Fibroblast of mammary gland (primary cell): ENCODE results near the gene TCAP.

Experiments used
- DNase-seq: peaks from one replicate; pipeline ENCODE4 v3.0.0-alpha.2; 2010; ENCODE audit warnings: low read depth
- H3K4me3 ChIP-seq: 2 replicates; pipeline ENCODE4 v1.5.1; 2011; ENCODE audit warnings: low read depth, mild to moderate bottlenecking, low read length, moderate library complexity; ENCODE audit not compliant: control insufficient read depth
- TF ChIP-seq, protein P1 (sequence below): conservative IDR thresholded peaks from 2 replicates; pipeline ENCODE4 v1.5.1; 2011; ENCODE audit warnings: low read depth, low read length, inconsistent platforms; ENCODE audit not compliant: control insufficient read depth, insufficient read depth

TCAP gene

DNA sequence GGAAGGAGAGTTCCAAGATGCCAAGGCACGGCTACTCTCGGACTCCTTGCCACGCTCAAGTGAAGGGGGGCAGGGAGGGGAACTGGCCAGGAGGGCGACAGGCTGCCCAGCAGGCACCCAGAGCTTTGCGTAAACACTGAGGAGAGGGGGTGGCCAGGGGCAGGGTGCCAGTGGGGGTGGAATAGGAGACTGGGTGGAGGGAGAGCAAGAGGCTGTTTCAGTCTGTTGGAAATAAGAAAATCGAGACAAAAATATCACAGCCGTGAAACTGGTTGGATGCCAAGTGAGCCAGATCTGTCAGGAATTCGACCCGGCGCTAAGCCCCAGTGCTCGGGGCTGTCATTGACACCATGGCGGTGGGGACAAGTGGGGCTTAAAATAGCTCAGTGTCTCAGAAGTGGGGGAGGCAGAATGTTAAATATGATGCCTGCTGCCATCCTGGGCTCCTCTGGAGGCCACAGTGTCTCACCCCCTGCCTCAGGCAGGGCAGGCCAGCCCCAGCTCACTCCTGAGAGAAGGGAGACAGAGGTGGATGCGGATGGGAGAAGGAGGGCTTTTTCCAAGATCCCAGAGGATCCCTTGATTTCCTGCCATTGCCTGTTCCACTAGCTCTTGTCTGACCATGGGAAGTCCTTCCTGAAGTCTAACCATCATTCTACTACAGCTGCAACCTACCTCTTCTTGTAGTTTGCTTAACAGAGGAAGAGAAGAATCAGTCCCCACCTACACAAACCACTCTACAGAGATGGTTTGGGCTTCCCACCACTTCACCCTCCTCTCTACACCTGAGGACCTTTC lies 12.6 kb downstream of the TCAP start:
- DNase-seq = no peak
- TF ChIP-seq, protein P1, sequence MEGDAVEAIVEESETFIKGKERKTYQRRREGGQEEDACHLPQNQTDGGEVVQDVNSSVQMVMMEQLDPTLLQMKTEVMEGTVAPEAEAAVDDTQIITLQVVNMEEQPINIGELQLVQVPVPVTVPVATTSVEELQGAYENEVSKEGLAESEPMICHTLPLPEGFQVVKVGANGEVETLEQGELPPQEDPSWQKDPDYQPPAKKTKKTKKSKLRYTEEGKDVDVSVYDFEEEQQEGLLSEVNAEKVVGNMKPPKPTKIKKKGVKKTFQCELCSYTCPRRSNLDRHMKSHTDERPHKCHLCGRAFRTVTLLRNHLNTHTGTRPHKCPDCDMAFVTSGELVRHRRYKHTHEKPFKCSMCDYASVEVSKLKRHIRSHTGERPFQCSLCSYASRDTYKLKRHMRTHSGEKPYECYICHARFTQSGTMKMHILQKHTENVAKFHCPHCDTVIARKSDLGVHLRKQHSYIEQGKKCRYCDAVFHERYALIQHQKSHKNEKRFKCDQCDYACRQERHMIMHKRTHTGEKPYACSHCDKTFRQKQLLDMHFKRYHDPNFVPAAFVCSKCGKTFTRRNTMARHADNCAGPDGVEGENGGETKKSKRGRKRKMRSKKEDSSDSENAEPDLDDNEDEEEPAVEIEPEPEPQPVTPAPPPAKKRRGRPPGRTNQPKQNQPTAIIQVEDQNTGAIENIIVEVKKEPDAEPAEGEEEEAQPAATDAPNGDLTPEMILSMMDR = no peak
- H3K4me3 ChIP-seq = no peak overlapping the region

- TF ChIP-seq, protein P1 = no peak
- DNase-seq = no peak
- H3K4me3 ChIP-seq = no peak overlapping the region
These were observed 13.4 kb downstream of the TCAP start for GRCh38 chr17:39678340-39679116.

DNA sequence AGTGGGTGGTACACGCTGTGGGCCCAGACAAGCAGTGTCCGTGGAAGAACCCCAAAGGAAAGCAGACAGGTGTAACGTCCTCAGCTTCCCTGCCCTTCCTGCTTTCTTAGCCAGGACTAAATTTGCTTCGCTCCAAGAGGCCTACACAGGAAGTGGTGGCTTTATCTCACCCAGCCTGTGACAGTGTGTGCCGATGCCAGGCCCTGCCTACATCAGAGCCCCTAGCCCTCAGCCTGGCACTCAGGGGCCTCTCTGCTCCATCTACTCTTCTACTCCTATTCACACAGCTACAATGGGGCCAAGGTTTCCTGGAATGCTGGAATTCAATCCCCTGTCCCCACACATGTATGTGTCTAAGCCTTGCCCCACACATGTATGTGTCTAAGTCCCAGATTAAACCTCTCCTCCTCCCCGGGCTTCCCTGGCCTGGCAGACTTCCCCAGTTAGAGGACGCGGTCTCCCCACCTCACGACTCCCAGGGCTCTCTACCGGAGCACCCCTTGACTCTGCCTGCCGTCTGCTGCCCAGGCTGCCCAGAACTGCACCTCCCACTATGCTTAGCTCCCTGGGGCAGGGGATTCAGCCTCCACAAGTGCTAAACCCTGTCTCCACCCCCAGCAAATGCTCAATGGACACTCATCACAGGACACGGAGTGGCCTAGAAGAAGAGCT lies 14.5 kb downstream of the TCAP start:
- no peak for DNase-seq
- TF ChIP-seq, protein P1 = no peak
- no peak overlapping the region for H3K4me3 ChIP-seq

DNA sequence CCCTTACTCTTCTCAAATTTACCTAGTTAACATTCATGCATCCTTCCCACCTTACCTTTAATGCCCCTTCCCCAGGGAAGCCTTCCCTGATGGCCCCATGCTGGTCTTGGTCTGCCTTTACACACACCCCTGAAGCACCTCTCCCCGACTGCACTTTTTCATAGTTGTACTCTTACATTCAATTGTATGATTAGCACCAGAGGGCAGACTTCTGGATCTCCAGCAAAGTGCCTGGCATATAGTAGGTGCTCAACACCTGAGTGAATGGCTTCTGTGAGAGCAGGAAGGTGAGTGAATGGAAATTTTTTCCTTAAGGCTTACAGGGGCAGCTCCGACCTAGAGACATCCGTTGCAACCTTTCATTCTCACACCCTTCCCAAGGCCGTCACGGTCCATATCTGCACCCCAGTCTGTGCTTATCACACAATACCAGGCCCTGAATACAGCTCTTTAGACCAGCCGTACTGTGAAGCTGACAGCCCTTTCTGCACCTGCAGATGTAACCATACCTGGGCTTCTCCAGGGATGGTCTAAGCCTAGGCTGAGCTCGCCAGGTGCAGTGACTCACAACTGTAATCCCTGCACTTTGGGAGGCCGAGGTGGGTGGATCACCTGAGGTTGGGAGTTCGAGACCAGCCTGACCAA lies 18.3 kb downstream of the TCAP start:
- DNase-seq = no peak
- TF ChIP-seq, protein P1 = no peak
- no peak overlapping the region for H3K4me3 ChIP-seq

GRCh38 chr17:39684369-39685192 lies 19.4 kb downstream of the TCAP start:
- DNase-seq = no peak
- no peak overlapping the region for H3K4me3 ChIP-seq
- TF ChIP-seq, protein P1 = no peak
